HG03565 (cell line): ENCODE results near the gene ENO4.

Experiments used
- ATAC-seq: cut with Tn5 transposase; IDR thresholded peaks from one replicate; pipeline ENCODE4 v1.9.1; 2021; ENCODE audit warnings: mild to moderate bottlenecking, moderate library complexity; ENCODE audit not compliant: unreplicated experiment

Gene ENO4

GRCh38 chr10:116828116-116828515, 21.2 kb upstream of the ENO4 start:
- ATAC-seq: no peak

DNA sequence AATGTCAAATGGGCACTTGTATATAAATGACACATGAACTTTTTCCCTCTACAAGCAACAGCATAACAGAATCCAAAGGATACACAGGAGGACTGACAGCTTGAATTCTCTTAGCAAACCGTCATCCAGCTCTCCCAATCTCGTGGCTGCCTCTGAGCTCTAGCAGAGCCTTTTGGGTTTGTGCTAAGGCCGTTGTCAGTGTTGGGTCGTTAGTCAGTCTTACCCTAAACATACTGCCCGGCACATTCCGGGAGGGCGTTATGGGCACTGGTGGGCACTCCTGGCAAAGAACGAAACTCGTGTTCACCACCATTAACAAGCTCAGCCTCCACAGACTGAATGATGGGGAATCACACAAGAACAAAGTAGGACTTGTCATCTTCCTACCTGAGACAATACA, 19.6 kb upstream of the ENO4 start:
- no peak for ATAC-seq

- no peak for ATAC-seq
Observed at GRCh38 chr10:116831086-116831485, 18.2 kb upstream of the ENO4 start.

- no peak for ATAC-seq
Observed at GRCh38 chr10:116831790-116832189, 17.5 kb upstream of the ENO4 start.

GRCh38 chr10:116833986-116834985, 15.0 kb upstream of the ENO4 start:
- no peak for ATAC-seq

DNA sequence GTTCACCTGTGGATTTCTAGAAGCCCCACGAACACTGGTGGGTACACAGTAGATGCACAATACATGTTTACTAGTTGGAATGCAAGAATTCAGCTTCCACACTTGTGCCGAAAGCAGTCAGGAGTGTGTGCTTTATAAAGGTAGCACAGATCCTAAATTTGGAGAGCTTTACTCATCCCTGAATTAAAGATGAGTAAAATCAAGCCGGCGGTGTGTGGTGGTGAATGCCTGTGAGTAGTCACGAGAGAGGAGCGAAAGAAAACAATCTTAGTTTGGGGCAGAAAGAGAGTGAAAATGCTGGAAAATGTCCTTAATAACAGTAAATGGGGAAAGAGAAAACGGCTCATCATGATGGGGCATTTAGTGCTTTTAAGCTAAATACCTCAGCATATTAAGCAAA, 13.6 kb upstream of the ENO4 start:
- ATAC-seq: no peak

- no peak for ATAC-seq
Observed at GRCh38 chr10:116836083-116836482, 13.2 kb upstream of the ENO4 start.

DNA sequence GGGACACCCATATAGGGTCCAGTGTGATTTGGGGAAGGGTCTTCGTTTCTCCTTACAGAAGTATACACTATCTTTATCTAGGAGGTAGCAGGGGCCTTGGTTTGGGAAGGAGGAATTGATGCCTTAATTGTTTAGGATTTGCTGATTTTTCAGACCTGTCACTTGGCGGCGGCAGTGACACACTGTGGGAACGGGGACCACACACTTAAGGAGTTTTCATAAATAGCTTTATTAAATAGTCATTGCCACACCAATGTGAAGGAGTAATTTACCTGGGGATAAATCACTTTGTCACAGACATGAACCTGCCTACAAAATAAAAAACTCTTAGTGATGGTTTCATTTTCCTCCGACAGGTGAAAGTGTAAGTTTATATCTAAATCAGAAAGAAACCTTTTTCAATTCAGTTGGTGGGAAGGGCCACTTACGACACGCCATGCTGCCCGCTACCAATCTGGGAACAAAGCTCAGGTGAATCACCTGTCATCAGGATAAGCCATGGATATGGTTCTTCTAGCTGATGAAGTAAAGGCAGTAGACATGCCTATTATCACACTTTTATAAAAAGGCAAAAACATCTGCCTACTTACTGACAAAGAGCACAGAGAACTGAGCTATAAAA, 12.3 kb upstream of the ENO4 start:
- no peak for ATAC-seq

DNA sequence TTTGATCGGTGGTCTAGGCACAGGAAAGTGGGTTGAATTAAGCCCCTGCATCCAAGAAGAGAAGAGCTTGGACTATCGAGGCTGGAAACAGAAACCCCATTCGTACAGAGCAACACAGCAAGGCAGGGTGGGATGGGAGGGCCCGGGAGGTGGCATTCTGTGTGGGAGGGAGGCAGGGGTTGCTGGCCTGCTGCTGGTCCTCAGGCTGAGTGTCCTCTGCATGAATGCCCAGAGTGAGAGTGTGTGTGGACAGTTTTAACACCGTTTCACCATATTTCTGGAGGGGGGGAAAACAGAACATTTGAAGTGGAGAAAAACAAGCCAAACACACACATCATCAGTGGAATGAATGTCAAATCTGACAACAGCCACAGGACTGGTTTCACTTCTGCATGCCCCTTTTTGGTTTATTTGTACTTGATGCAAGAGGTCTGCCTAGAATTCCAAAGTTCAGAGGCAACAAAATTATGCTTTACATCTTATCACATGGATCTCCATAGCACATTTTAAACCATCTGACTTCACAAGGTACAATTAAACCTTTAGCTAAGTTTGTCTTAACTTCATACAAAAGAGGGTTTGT, 11.1 kb upstream of the ENO4 start:
- ATAC-seq: peak; percentile 92

- ATAC-seq: no peak
Observed at GRCh38 chr10:116840389-116841075, 8.8 kb upstream of the ENO4 start.

- ATAC-seq: no peak
Observed at GRCh38 chr10:116845823-116846222, 3.5 kb upstream of the ENO4 start.

- peak; percentile 77 for ATAC-seq
Observed at GRCh38 chr10:116848032-116848943, 1.0 kb upstream of the ENO4 start.

GRCh38 chr10:116848944-116849247, 403 bp upstream of the ENO4 start:
- ATAC-seq: no peak

DNA sequence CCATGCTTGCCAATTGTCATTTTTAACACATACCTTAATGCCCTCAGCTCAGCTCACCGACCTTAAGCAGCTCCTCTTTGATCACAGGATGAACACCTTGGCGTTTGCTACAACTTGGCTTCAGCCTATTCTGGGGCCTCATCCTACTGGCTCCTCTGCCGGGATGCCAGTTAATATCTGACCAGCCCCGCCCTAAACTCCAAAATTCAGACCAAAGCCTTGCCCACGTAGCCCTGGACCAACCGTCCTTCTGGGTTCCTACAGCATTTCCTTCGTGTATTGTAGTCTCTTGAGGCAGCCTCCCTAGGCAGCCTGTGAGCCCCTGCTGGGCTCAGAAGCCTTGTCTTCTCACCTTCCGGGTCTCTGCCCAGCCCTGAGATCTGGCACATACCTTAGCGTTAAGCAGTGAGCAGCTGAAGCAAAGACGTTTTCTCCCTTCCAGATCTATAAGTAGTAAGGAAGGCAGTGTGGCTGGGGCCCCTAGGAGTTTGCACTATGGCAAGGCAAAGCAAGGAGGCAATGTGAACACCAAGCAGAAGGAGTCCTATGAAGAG, 836 bp downstream of the ENO4 start:
- no peak for ATAC-seq

- no peak for ATAC-seq
Observed at GRCh38 chr10:116852246-116852645, 2.9 kb downstream of the ENO4 start.

DNA sequence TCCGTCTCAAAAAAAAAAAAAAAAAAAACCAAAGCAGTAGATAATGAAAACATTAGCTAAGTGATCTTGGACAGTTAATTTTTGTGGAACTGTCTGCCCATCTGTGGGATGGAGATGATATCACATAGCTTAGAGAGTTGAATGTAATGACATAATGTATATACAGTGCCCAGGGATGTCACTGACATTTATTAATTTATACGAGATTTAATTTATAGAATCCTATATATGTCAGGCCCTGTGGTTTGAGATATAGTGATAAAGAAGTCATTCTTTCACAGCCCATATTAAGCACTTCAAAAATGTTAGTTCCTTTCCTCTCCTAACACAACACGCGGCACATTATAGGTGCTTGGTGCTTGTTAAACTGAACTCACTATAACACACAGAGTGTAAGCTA, 4.0 kb downstream of the ENO4 start:
- ATAC-seq: no peak

DNA sequence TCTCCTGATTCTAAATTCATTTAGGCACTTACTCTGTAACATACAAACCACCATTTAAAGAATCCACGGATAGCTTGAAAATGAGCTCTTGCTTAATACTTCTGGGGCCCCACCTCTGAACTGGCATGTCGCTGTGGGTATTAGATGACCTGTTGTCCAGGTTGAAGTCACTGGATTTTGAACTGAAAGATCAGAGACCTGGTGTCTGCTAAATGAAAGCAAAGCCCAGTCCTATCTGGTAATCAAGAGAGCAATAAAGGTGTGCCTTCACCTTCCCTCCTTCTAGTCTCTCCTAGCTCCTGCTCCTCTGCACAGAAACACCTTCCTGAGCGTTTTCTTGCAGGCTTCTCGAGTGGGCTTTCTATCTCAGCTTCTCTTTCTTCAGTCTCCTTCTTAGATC, 4.4 kb downstream of the ENO4 start:
- no peak for ATAC-seq

DNA sequence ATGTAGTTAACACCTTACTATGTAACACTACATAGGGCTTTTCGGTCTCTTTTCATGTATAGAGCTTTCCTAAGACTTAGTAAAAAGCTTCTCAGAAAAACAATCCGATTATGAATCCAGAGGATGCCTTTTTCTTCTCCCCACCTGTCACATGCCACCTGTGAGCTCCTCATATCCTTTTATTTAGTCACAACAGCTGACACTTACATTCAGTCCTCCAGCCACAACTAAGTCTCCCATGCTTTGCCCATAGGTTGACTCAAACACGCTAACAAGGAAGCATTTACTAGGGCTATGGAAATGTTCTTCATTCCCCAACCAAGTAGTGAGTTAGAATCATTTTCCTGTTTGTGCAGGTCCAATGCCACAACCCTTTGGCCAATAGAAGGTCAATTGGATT, 7.9 kb downstream of the ENO4 start:
- ATAC-seq: no peak

- ATAC-seq: no peak
Observed at GRCh38 chr10:116861796-116862195, 12.5 kb downstream of the ENO4 start.

DNA sequence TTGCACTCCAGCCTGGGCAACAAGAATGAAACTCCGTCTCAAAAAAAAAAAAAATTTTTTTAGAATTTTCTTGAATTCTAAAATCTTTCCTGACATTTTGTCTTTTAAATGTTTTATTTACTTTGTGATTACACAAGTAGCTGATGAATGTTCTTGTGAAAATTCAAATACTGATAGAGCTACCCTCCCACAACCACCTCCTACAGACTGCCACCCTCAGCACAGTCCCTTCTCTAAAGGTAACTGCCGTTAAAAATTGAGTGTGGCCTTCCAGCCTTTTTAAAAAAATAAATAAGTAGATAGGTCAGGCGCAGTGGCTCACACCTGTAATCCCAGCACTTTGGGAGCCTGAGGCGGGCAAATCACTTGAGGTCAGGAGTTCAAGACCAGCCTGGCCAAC, 15.1 kb downstream of the ENO4 start:
- ATAC-seq: no peak
